Measurements from ENCODE around the gene DNAJC16. TPM values are rescaled to one million over a fixed set of nuclear protein-coding genes. Genes with fewer than 3 reads are reported as not detected.
A peak's percentile ranks its signal among the peaks of the same experiment; 100 is the strongest.

Gene DNAJC16
- total RNA-seq, 3 donors from 2014 or later (not counting 1 experiment from before 2014, with no cell fraction given) = 18.6 to 22.8 (median 18.7) TPM

DNA sequence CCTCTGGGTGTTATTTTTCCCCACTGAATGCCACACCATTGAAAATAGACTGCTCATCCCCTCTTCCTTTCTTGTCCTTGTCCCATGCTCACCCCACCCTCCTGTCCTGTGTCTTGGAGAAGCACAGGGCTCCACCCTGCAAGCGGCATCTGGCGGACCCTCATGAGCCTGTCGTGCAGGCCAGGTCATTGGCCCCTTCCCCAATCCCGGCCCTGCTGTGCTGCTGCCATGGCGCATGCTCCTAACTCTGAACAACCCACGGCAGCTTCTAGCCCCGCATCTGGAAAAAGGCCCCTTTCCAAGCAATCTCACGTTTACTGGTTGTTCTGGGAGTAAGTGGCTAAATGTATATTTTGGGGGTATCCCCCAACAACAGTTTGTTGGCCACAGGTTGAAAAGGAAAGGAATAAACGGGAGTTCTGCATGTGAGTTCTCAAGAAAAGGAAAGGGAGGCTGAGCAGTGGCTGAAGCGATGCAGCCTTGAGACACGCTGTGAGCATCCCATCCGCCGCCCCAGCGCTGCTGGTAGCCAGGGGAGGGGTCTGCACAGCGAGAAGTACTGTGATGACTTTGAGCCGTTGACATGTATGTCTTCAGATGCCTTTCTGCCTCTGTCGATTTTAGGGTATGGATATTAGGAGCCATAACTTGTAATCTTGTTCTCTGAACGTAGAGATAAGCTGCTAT lies 41.9 kb downstream of the DNAJC16 start:
- no peaks in the 10 kb centered on the region for H3K27me3 ChIP-seq (ENCODE audit: control insufficient read depth, insufficient read depth, low read length)
- ATAC-seq (no peak), DNase-seq (no peak)
- Mint-ChIP-seq H3K9me3 (no peaks in the 10 kb centered on the region), H3K27me3 (ENCODE audit: low read depth in 2 of 2) (no peaks in the 10 kb centered on the region), H3K4me3 (no peak overlapping the region), H3K36me3 (peaks cover 8% of the 10 kb centered on the region), H3K27ac (no peak overlapping the region), H3K4me1 (no peaks in the 10 kb centered on the region)
- no peaks in the 10 kb centered on the region for H3K4me1 ChIP-seq (ENCODE audit: control insufficient read depth, insufficient read depth, low read length)
- H3K9me3 ChIP-seq (ENCODE audit: control insufficient read depth, insufficient read depth, low read length) = no peaks in the 10 kb centered on the region
- H3K4me3 ChIP-seq (ENCODE audit: low read length) = no peak overlapping the region
- intact Hi-C loops (cut with micrococcal nuclease) = no loop called here
- TF ChIP-seq, protein P1, sequence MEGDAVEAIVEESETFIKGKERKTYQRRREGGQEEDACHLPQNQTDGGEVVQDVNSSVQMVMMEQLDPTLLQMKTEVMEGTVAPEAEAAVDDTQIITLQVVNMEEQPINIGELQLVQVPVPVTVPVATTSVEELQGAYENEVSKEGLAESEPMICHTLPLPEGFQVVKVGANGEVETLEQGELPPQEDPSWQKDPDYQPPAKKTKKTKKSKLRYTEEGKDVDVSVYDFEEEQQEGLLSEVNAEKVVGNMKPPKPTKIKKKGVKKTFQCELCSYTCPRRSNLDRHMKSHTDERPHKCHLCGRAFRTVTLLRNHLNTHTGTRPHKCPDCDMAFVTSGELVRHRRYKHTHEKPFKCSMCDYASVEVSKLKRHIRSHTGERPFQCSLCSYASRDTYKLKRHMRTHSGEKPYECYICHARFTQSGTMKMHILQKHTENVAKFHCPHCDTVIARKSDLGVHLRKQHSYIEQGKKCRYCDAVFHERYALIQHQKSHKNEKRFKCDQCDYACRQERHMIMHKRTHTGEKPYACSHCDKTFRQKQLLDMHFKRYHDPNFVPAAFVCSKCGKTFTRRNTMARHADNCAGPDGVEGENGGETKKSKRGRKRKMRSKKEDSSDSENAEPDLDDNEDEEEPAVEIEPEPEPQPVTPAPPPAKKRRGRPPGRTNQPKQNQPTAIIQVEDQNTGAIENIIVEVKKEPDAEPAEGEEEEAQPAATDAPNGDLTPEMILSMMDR (IDR thresholded peaks at IDR 0.05) = no peak
- H3K36me3 ChIP-seq (ENCODE audit: control insufficient read depth, insufficient read depth, low read length) = peaks cover 56% of the 10 kb centered on the region
- WGBS (ENCODE audit: insufficient coverage) = 95% methylated on average over 18 of the region's 18 CpGs
- no peak overlapping the region for H3K27ac ChIP-seq (ENCODE audit: low read length)

DNA sequence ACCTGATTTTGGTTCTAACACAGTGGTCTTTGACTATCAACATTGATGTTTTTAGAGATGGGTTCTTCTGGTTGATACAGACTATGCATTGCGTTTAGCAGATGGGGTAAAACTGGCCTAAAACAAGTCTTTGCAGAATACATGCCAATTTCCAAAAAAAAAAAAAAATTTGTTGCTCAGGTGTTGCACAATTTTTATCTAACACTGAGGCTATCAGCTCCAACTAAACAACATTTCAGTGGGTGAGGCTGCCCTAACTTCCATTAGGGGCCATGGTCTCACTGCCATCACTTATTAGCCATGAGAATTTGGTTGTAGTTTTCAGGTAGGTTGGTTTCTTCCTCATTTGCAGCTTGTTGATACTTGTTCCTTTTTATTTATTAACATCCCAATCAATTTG lies 44.2 kb downstream of the DNAJC16 start:
- Histone ChIP-seq H3K36me3 (ENCODE audit: control insufficient read depth, insufficient read depth, low read length) (peaks cover 41% of the 10 kb centered on the region), H3K4me3 (ENCODE audit: low read length) (no peak overlapping the region), H3K27ac (ENCODE audit: low read length) (no peak overlapping the region), H3K9me3 (ENCODE audit: control insufficient read depth, insufficient read depth, low read length) (no peaks in the 10 kb centered on the region), H3K27me3 (ENCODE audit: control insufficient read depth, insufficient read depth, low read length) (no peaks in the 10 kb centered on the region), H3K4me1 (ENCODE audit: control insufficient read depth, insufficient read depth, low read length) (no peaks in the 10 kb centered on the region)
- 100% methylated on average over 1 of the region's 1 CpG for WGBS (ENCODE audit: insufficient coverage)
- Mint-ChIP-seq H3K4me3 (no peak overlapping the region), H3K27ac (no peak overlapping the region), H3K27me3 (ENCODE audit: low read depth in 2 of 2) (no peaks in the 10 kb centered on the region), H3K9me3 (no peaks in the 10 kb centered on the region), H3K36me3 (peaks cover 8% of the 10 kb centered on the region), H3K4me1 (no peaks in the 10 kb centered on the region)
- intact Hi-C loops (cut with micrococcal nuclease) = no loop called here
- TF ChIP-seq, protein P1 (IDR thresholded peaks at IDR 0.05) = no peak
- ATAC-seq (no peak), DNase-seq (no peak)

DNA sequence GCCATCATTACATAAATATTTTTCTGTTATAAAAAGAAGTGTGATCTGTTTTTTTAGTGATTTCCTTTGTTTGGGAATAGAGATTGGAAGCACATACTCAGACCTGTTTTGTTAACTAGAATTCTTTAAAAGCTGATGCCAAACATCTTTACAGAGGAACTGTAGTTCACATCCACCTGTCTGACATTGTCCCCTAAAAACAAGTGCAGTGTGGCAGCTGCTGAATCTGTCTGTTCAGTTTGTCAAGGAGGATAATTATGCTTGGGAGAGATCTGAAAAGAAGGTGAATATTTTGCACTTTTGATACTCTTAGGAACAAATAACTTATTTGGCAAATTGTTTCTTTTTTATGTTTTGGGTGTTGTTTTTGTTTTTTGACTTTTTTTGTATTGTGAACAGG lies 44.6 kb downstream of the DNAJC16 start:
- TF ChIP-seq, protein P1 (IDR thresholded peaks at IDR 0.05) = no peak
- Histone ChIP-seq H3K27me3 (ENCODE audit: control insufficient read depth, insufficient read depth, low read length) (no peaks in the 10 kb centered on the region), H3K9me3 (ENCODE audit: control insufficient read depth, insufficient read depth, low read length) (no peaks in the 10 kb centered on the region), H3K27ac (ENCODE audit: low read length) (no peak overlapping the region), H3K4me3 (ENCODE audit: low read length) (no peak overlapping the region), H3K4me1 (ENCODE audit: control insufficient read depth, insufficient read depth, low read length) (no peaks in the 10 kb centered on the region), H3K36me3 (ENCODE audit: control insufficient read depth, insufficient read depth, low read length) (peaks cover 37% of the 10 kb centered on the region)
- Mint-ChIP-seq H3K4me1 (no peaks in the 10 kb centered on the region), H3K27ac (peak overlapping the region in 1 of 2 donors; percentile 22), H3K27me3 (ENCODE audit: low read depth in 2 of 2) (no peaks in the 10 kb centered on the region), H3K36me3 (peaks cover 8% of the 10 kb centered on the region), H3K9me3 (no peaks in the 10 kb centered on the region), H3K4me3 (no peak overlapping the region)
- no peak for ATAC-seq
- DNase-seq = no peak
- intact Hi-C loops (cut with micrococcal nuclease) = no loop called here

DNA sequence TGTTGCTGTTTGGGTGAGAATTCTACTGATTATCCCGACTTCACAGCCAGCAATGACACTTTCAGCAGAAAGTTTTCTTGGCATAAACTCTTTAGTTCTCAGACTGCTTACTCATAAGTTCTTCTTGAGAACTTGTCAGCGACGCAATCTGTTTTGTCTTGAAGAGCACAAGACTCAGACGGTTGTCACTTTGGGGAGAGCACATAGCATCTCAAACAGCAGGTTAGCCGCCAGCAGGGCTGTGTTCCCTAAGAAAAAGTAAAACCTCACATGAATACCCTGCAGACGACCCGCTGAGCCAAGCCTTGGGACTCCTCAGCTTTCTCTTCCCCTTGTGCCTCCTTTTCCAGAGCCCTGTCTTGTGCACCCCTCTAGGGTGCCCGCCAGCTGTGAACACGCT lies 46.8 kb downstream of the DNAJC16 start:
- H3K4me3 Mint-ChIP-seq = no peak overlapping the region
- no peak overlapping the region for H3K27ac ChIP-seq (ENCODE audit: low read length)
- DNase-seq (no peak), ATAC-seq (no peak)
- no peaks in the 10 kb centered on the region for H3K9me3 ChIP-seq (ENCODE audit: control insufficient read depth, insufficient read depth, low read length)
- H3K4me1 ChIP-seq (ENCODE audit: control insufficient read depth, insufficient read depth, low read length) = peaks cover 1% of the 10 kb centered on the region
- H3K27me3 Mint-ChIP-seq (ENCODE audit: low read depth in 2 of 2) = no peaks in the 10 kb centered on the region
- no peaks in the 10 kb centered on the region for H3K36me3 Mint-ChIP-seq
- H3K36me3 ChIP-seq (ENCODE audit: control insufficient read depth, insufficient read depth, low read length) = peaks cover 16% of the 10 kb centered on the region
- no peaks in the 10 kb centered on the region for H3K27me3 ChIP-seq (ENCODE audit: control insufficient read depth, insufficient read depth, low read length)
- TF ChIP-seq, protein P1 (IDR thresholded peaks at IDR 0.05) = no peak
- no peak overlapping the region for H3K4me3 ChIP-seq (ENCODE audit: low read length)
- H3K4me1 Mint-ChIP-seq = peaks cover 0 to 1% of the 10 kb centered on the region in 2 donors
- intact Hi-C loops (cut with micrococcal nuclease) = no loop called here
- H3K27ac Mint-ChIP-seq = no peak overlapping the region
- WGBS (ENCODE audit: insufficient coverage) = 94% methylated on average over 8 of the region's 9 CpGs
- no peaks in the 10 kb centered on the region for H3K9me3 Mint-ChIP-seq

All from natural killer cell (primary cell).